Measurements from ENCODE around the gene HTR2C.

DNA sequence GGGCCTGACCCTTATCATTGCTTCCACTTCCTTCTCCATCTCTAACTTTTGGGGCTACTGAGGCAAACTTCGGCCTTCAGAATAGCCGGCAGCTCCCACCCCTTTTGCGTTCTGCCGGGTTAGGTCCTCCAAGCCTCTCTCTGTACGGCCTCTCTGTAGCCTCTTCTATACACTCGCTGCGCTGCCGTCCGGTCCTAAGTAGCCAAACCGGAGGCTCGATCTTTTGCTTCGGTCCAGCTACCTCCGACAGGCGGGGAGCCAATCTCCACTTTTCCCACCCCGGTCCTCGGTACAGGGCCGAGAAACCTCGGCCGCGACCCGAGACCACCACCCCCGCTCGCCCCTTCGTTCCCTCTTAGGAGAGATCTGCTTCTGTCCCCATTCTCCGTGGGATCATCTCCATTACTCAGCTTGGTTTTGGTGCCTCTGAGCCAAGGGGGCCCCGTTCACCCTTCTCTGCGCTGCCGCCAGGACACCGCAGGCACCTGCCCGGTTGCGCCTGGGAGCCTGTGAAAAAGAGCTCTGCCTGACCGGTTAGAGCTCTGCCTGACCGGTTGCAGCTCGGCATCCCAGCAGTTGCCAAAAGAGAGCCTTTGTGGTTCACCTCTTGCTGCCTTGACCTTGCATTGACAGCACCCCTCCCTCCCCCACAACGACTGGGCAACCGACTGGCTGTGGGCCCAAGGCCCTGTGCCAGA lies 1.0 kb upstream of the HTR2C start:
- TF ChIP-seq, protein P1, sequence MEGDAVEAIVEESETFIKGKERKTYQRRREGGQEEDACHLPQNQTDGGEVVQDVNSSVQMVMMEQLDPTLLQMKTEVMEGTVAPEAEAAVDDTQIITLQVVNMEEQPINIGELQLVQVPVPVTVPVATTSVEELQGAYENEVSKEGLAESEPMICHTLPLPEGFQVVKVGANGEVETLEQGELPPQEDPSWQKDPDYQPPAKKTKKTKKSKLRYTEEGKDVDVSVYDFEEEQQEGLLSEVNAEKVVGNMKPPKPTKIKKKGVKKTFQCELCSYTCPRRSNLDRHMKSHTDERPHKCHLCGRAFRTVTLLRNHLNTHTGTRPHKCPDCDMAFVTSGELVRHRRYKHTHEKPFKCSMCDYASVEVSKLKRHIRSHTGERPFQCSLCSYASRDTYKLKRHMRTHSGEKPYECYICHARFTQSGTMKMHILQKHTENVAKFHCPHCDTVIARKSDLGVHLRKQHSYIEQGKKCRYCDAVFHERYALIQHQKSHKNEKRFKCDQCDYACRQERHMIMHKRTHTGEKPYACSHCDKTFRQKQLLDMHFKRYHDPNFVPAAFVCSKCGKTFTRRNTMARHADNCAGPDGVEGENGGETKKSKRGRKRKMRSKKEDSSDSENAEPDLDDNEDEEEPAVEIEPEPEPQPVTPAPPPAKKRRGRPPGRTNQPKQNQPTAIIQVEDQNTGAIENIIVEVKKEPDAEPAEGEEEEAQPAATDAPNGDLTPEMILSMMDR (IDR thresholded peaks at IDR 0.05; ENCODE audit: low read depth, low read length, missing input control) = no peak
- TF ChIP-seq, protein P2, sequence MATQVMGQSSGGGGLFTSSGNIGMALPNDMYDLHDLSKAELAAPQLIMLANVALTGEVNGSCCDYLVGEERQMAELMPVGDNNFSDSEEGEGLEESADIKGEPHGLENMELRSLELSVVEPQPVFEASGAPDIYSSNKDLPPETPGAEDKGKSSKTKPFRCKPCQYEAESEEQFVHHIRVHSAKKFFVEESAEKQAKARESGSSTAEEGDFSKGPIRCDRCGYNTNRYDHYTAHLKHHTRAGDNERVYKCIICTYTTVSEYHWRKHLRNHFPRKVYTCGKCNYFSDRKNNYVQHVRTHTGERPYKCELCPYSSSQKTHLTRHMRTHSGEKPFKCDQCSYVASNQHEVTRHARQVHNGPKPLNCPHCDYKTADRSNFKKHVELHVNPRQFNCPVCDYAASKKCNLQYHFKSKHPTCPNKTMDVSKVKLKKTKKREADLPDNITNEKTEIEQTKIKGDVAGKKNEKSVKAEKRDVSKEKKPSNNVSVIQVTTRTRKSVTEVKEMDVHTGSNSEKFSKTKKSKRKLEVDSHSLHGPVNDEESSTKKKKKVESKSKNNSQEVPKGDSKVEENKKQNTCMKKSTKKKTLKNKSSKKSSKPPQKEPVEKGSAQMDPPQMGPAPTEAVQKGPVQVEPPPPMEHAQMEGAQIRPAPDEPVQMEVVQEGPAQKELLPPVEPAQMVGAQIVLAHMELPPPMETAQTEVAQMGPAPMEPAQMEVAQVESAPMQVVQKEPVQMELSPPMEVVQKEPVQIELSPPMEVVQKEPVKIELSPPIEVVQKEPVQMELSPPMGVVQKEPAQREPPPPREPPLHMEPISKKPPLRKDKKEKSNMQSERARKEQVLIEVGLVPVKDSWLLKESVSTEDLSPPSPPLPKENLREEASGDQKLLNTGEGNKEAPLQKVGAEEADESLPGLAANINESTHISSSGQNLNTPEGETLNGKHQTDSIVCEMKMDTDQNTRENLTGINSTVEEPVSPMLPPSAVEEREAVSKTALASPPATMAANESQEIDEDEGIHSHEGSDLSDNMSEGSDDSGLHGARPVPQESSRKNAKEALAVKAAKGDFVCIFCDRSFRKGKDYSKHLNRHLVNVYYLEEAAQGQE (IDR thresholded peaks at IDR 0.05) = no peak
- TF ChIP-seq TAF1 (conservative IDR thresholded peaks at IDR 0.05) (no peak), JUND (IDR thresholded peaks at IDR 0.05) (no peak), SP1 (IDR thresholded peaks at IDR 0.05) (no peak)
- TF ChIP-seq, protein P3, sequence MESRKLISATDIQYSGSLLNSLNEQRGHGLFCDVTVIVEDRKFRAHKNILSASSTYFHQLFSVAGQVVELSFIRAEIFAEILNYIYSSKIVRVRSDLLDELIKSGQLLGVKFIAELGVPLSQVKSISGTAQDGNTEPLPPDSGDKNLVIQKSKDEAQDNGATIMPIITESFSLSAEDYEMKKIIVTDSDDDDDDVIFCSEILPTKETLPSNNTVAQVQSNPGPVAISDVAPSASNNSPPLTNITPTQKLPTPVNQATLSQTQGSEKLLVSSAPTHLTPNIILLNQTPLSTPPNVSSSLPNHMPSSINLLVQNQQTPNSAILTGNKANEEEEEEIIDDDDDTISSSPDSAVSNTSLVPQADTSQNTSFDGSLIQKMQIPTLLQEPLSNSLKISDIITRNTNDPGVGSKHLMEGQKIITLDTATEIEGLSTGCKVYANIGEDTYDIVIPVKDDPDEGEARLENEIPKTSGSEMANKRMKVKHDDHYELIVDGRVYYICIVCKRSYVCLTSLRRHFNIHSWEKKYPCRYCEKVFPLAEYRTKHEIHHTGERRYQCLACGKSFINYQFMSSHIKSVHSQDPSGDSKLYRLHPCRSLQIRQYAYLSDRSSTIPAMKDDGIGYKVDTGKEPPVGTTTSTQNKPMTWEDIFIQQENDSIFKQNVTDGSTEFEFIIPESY (IDR thresholded peaks at IDR 0.05) = no peak
- TF ChIP-seq, protein P4, sequence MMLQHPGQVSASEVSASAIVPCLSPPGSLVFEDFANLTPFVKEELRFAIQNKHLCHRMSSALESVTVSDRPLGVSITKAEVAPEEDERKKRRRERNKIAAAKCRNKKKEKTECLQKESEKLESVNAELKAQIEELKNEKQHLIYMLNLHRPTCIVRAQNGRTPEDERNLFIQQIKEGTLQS (IDR thresholded peaks at IDR 0.05) = no peak

Measured in liver (tissue), 3 donors.